ENCODE results near the gene PTPN18. TPM values are rescaled to one million over a fixed set of nuclear protein-coding genes. Genes with fewer than 3 reads are reported as not detected.

PTPN18 gene
- total RNA-seq, 4 donors from 2014 or later, result 43.1 to 104 (median 57.0) TPM

DNA sequence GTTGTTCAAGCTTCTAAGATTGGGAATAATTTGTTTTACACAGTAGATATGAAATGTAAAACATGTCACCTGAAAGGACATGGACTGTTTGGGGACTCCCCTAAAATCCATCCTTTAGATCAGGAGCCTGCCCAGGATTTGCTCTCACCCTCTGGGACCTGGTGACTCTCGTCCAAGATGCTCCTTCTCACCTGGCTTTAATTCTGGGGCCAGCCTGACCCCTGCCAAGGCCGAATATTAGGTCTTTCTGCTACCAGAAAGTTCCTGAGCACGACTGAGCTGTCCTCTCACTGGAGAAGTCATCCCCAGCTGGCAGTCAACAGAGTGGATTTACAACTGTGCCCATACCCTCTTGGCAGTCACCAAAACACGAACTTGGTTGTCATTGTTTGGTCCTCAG, 25.3 kb downstream of the PTPN18 start:
- ATAC-seq (ENCODE audit: low FRiP score) (no peak), DNase-seq (ENCODE audit: low spot score) (no peak)
- TF ChIP-seq, protein P1, sequence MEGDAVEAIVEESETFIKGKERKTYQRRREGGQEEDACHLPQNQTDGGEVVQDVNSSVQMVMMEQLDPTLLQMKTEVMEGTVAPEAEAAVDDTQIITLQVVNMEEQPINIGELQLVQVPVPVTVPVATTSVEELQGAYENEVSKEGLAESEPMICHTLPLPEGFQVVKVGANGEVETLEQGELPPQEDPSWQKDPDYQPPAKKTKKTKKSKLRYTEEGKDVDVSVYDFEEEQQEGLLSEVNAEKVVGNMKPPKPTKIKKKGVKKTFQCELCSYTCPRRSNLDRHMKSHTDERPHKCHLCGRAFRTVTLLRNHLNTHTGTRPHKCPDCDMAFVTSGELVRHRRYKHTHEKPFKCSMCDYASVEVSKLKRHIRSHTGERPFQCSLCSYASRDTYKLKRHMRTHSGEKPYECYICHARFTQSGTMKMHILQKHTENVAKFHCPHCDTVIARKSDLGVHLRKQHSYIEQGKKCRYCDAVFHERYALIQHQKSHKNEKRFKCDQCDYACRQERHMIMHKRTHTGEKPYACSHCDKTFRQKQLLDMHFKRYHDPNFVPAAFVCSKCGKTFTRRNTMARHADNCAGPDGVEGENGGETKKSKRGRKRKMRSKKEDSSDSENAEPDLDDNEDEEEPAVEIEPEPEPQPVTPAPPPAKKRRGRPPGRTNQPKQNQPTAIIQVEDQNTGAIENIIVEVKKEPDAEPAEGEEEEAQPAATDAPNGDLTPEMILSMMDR (IDR thresholded peaks at IDR 0.05), result no peak

DNA sequence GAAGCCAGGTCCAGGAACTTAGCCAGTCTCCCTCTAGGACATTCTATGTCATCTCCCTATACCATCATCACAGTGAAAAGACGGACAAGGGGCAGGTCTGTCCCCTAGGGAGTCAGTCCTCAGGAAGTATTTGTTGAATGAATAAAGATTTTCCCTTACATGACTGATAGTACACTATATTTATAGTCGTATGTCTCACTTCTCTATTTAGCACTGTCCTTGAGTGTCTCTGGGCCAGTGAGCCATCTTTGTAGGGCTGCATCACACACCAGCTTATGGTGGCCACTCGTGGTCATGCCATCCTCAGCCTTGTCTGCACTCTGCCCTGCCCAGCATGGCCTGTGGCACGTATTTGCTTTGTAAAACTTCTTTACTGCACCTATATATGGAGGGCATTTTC, 25.8 kb downstream of the PTPN18 start:
- DNase-seq (ENCODE audit: low spot score), result no peak
- ATAC-seq (ENCODE audit: low FRiP score), result no peak
- TF ChIP-seq, protein P1 (IDR thresholded peaks at IDR 0.05), result no peak

DNA sequence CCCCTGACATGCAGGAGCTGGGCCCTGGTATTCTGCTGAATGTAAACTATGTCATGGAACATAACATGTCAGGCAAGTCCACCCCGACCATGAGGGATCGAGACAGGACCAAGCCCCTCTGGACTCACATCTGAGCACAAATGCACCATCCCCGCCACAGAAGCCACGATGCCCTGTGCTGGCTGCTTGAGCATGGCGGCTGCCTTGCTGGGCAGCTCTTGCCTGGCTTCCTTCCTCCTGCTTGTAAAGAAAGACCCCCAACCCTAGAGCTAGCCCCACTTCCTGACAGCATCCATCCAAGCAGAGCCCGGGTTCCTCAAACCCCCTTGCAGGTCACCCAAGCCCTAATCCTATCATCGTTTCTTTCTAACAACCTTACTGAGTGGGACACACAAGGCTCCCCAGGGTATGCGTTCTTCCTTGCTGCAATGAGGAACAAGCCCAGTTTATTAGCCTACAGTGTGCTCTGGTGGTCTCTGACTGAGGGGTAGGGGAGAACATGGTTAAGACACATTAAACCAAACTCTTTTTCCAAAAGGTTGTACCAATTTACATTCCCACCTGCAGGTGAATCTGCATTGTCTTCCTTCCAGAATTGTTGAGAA, 26.6 kb downstream of the PTPN18 start:
- DNase-seq (ENCODE audit: low spot score) (no peak), ATAC-seq (ENCODE audit: low FRiP score) (no peak)
- TF ChIP-seq, protein P1 (IDR thresholded peaks at IDR 0.05), result no peak

DNA sequence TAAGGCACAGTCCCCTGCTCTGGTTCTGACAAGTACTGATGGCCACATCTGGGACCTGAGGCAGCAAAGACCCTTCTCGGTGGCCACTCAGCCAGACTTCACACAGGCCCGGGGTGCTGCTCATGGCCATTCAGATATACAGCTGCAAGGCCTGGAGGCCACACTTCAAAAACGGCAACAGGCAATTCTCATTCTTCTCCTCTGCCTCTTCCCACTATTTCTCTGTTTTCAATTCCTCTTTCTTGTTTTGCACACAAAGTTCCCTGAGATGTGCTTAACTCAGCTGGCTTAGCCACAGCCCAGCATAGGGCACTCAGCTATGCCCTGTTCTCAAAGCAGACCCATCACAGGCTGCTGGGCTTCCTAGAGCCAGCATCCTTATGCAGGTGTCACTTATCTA, 29.9 kb downstream of the PTPN18 start:
- TF ChIP-seq, protein P1 (IDR thresholded peaks at IDR 0.05), result no peak
- no peak for ATAC-seq (ENCODE audit: low FRiP score)

DNA sequence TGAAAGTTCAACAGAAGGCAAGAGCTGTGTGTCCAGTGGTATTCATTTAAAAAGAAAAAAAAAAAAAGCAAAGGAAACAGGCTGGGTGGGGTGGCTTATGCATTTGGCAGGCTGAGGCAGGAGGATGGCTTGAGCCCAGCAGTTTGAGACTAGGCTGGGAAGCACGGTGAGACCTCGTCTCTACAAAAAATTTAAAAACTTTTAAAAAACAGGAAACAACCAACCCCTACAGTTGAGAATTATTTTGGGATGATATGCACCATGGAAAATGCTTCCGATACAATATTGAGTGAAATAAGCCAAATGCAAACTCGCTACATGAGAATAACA, 31.2 kb downstream of the PTPN18 start:
- DNase-seq (ENCODE audit: low spot score) (no peak), ATAC-seq (ENCODE audit: low FRiP score) (no peak)
- TF ChIP-seq, protein P1 (IDR thresholded peaks at IDR 0.05), result no peak

More for the DNA sequence above, 29.9 kb downstream of the PTPN18 start:
- no peak for DNase-seq (ENCODE audit: low spot score)

DNA sequence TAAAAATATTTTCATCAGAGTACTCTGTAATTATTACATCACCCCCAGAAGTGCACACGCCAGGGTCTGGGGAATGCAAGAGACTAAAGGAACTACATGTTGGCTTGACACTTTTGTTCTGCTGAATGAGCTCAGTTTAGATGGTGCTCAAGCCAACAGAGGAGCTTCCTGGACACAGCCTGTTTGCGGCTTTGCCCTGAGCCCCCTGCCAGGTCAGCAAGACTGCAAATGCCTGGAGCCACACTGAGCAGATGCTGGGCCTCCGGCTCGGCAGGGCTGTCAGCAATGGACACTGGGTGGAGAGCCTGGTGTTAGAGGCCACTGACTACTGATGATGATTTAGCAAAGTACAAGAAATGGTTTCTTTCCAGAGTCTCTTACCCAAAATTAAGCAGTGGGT, 31.9 kb downstream of the PTPN18 start:
- no peak for DNase-seq (ENCODE audit: low spot score)
- TF ChIP-seq, protein P1 (IDR thresholded peaks at IDR 0.05), result no peak
- ATAC-seq (ENCODE audit: low FRiP score), result no peak

DNA sequence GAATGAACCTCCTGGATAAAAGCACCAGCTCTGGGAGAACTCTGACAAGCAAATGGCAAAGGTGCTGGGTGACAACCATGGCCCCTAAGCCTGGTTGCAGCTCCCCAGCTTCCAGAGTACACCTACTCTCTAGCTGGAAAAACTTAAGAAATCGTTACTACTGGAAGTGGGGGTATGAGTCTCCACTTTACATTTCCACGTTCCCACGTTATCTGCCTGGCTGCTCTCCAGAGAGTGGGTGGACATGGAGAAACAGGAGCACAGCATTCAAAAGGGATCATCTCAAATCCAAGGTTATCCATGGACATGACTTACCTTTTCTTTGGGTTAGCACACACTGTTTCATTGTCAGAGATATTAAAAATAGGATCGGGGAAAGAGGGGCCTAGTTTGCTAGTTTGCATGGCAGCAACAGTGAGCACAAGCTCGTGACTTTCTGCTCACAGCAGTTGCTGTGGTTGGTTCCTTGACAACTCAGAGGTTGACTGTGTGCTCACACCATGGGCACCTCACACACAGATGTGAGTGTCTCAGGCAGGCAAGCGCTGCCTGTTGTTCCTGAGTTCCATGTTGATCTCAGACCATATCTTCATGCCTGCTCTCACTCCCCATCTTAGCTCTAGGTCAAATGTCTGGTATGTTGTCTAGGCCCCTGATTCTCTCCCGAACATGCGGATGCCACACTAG, 32.5 kb downstream of the PTPN18 start:
- TF ChIP-seq, protein P1 (IDR thresholded peaks at IDR 0.05), result no peak
- ATAC-seq (ENCODE audit: low FRiP score), result no peak

More for the DNA sequence above, 32.5 kb downstream of the PTPN18 start:
- DNase-seq (ENCODE audit: low spot score), result no peak

All from omental fat pad (tissue), 4 donors.